GM04504 (cell line): Measurements from ENCODE around the gene TINAG.
"Not testable (repeated sequence)": the region's sequence is repeated elsewhere in the genome, so short reads cannot be mapped to it uniquely, and the experiment has no call there.

Source experiments
- DNase-seq: peaks from one replicate; pipeline ENCODE4 v3.0.0-alpha.2; 2012; ENCODE audit warnings: low read depth

Gene TINAG

DNA sequence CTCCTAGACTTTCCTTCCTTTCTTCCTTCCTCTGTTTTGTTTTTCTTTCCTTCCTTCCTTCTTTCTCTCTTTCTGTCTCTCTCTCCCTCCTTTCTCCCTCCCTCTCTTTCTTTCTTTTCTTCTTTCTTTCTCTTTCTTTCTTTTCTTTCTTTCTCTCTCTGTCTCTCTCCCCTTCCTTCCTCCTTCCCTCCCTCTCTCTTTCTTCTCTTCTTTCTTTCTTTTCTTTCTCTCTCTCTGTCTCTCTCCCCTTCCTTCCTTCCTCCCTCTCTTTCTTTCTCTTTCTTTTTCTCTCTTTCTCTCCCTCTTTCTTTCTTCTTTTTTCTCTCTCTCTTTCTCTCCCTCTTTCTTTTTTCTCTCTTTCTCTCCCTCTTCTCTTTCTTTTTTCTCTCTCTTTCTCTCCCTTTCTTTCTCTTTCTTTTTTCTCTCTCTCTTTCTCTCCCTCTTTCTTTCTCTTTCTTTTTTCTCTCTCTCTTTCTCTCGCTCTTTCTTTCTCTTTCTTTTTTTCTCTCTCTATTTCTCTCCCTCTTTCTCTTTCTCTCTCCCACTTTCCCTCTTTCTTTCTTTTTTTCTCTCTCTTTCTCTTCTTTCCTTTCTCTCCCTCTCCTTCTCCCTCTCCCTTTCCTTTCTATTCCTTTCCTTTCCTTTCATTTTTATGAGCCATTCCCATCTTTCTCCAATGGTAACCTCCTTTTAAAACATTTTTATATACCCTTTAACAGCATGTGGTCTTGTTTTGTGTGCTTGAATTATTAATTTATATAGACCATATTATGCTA lies 2.3 kb downstream of the TINAG start:
- DNase-seq = no peak

DNA sequence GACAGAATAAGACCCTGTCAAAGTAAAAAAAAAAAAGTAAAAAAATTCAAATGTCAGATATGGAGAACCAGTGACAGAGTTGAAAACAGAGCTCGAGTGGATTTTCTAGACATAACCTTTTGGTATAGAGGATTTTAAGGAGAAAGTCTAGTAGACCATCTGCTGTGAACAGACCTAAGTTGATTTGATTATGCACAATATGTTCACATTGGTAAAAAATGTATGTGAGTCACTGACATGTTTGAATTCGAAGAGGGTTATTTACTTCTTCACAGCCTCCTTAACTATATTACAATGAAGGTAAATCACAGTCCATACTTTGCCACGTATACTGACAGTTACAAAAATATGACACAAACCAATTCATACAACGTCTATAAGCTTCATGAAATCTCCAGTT lies 7.4 kb downstream of the TINAG start:
- no peak for DNase-seq

DNA sequence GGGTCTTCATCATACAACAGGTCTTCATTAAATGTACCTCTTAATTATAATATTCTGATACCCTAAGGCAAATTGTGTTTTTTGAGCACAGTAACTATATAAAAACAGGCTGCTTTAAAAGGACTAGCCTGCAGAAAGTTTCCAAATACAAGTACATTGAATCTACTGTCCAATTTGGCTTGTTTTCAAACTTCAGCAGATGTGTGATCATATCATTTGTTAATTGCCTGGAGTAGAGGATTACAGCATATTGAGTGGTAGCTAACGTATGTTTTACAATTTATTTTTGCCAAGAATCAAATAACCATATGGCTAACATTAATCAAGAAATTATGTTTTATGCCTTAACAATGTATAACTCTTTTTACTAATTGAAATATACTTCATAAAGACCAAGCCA lies 12.6 kb downstream of the TINAG start:
- DNase-seq = no peak

DNA sequence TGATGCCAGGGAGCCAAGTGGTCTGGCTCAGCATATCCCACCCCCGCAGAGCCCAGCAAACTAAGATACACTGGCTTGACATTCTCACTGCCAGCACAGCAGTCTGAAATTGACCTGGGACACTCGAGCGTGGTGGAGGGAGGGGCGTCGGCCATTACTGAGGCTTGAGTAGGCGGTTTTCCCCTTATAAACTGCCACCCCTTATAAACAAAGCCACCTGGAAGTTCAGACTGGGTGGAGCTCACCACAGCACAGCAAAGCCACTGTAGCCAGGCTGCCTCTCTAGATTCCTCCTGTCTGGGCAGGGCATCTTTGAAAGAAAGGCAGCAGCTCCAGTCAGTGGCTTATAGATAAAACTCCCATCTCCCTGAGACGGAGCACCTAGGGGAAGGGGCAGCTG lies 19.4 kb downstream of the TINAG start:
- DNase-seq = no peak

DNA sequence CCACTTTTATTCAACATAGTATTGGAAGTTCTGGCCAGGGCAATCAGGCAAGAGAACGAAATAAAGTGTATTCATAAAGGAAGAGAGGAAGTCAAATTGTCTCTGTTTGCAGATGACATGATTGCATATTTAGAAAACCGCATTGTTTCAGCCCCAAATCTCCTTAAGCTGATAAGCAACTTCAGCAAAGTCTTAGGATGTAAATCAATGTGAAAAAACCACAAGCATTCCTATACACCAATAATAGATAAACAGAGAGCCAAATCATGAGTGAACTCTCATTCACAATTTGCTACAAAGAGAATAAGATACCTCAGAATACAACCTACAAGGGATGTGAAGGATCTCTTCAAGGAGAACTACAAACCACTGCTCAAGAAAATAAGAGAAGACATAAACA lies 23.3 kb downstream of the TINAG start:
- DNase-seq = not testable (repeated sequence)

DNA sequence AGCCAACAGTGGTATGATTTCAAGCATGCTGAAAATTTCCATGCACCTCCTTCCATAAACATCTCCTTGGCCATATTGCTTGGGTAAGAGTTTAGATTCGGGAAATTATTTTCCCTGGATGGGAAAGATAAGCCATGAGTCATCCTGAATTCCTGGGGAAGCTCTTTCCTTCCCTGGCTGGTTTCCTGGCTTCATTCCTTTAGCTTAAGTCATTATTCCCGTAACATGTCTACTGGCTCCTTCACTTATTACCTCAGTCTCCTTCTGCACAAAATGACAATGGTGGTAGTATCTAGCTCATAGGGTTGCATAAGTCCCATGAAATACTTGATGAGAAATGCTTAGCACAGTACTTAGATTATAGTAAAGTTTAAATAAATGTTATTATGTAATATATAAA lies 27.6 kb downstream of the TINAG start:
- DNase-seq = peak; percentile 90

DNA sequence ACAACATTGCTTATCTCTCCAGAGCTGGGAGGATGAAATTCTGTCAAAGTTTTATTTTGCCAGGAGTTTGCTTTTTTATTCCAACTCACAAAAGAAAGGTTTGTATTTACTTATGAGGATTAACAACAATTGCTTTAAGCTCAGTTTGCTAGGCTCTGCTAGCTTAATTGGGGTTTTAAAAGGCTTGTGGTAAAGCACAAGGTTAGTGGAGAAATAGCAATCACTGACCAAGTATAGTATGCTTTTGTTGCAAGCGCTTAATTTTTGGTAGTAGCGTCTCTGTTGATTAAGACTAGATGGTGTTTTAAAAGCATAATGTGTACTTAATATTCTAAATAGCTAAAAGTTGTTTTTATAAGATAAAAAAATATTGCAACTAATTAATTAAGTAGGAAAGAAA lies 45.7 kb downstream of the TINAG start:
- DNase-seq = no peak

DNA sequence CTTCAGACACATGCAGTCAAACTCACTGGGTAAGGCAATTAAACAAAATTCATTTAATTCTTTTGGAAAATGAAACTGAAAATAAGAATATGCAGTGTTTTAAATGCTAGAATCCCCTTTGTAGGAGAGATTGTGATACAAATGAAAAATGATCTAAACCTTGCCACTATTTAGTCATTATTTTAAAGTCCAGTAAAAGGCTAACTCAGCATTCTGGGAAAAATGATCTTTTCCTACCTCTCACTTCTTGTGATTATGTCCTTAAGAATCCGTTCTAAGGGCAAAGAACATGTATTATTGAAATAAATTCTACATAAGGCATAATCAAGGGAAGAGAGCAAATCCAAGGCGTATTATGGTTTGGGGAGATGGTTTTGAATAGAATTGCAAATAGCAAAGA lies 46.4 kb downstream of the TINAG start:
- DNase-seq = no peak

DNA sequence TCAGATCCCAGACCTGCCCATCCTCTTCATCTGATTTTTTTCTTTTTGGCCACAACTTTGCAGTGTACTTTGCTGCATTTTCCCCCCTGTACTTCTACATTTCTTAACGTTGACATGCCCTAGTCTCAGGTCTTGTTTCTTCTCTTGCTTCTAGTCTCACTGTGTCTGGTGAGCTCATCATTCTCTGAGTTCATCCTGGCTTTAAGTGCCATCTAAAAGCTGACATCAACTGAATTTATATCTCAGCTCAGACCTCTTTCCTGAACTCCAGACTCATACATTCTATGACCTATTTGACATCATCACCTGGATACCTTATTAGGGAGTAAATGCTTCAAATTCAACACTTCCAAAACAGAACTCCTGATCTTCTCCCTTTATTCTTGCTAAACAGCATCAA lies 48.9 kb downstream of the TINAG start:
- DNase-seq = no peak

DNA sequence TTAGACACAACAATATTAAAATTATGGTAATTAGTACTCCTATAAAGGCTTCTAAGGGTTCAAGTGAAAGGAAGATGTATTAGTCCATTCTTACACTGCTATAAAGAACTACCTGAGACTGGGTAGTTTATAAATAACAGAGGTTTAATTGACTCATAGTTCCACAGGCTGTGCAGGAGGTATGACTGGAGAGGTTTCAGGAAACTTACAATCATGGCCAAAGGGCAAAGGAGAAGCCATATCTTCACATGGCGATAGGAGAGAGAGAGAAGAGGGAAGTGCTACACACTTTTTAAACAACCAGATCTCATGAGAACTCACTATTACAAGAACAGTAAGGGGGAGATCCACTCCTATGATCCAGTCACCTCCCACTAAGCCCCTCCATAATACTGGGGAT lies 52.9 kb downstream of the TINAG start:
- DNase-seq = no peak

DNA sequence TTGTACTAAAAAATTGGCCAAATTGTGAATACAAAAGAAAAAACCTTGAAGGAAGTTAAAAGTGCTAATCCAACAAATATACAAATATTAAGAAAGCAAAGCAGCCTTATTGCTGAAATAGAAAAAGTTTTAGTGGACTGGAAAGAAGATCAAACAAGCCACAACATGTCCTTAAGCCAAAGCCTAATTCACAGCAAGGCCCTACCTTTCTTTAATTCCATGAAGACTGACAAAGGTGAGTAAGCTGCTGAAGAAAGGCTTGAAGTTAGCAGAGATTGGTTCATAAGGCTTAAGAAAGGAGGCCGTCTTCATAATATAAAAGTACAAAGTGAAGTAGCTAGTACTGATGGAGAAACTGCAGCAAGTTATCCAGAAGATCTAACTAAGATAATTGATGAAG lies 53.5 kb downstream of the TINAG start:
- DNase-seq = no peak

DNA sequence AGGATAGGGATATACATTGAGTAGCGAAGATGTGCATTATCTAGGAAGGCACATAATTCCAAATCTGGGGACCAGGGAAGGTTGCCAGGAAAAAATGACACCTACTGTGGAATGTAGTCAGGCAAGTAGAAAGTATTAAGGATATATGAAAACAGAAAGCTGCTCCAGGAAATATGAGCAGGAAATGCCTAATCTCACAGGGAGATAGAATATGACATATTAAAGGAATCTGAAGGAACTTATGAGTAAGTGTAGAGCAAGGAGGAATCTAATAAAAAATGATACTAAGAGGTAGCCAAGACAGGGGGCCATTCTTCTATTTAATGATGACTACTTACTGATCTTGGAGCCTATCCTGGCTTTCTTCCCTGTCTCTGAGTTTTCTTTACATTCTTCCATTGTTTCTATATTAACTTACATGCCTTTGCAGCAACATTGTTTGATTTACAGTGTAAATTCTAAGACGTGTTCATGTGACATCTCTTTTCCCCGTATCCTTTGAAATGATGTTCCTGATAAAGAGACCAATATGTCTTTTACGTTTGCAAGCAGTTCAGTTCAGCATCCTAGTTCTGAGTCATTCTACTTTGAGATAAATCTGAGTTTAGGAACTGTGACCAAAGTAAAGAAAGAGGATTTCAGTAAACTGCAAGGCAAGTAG lies 58.6 kb downstream of the TINAG start:
- no peak for DNase-seq

DNA sequence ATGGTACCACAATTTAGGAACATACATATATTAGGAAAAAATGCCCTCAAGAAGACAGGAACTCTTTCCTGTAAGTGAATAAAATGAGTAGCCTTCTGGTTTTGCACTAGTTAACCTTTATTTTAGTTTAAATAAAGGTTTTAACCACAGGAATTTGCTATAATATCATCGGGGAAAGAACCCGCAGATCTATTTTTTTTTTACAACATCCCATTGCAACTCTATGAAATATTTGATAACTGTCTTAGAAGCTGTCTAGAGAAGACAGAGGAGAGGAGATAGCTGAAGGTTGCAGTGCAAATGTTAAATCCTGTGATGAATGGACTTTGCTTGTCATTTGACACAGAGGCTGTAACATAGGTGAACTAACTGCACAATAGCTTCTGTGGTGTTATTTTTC lies 69.5 kb downstream of the TINAG start:
- DNase-seq = no peak

DNA sequence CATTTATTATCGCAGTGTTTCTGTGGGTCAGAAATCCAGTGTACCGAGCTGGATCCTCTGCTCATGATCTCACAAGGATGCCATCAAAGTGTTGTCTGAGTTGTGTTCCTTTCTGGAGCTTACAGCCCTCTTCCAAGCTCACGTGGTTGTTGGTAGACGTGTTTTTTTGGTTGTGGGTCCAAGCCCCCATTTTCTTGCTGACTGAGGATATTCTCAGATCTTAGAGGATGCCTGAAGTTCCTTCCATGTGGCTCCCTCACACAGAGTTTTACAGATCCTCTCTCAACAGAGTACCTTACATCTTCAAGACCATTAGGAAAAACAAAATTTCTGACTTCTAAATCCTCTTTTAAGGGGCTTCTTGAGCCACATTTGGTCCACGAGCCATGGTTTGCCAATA lies 78.1 kb downstream of the TINAG start:
- DNase-seq = no peak

DNA sequence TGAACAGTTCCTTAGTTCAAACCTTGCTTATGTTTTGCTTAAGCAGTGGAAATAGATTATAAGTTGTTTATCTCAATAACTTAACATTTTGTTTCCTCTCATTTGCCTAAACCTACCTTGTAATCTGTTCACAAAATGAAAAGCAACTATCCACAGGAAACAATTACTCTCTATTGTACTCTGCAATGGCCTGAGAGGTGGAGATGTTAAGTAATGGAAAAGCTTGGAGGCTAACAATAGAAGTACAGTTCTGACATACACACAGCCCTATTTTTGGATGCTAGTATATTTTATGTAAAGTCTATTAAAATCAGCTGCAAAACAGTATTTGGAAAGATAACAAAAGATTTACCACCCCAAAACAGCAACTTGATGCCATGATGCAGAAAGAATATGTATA lies 82.1 kb downstream of the TINAG start:
- DNase-seq = no peak

DNA sequence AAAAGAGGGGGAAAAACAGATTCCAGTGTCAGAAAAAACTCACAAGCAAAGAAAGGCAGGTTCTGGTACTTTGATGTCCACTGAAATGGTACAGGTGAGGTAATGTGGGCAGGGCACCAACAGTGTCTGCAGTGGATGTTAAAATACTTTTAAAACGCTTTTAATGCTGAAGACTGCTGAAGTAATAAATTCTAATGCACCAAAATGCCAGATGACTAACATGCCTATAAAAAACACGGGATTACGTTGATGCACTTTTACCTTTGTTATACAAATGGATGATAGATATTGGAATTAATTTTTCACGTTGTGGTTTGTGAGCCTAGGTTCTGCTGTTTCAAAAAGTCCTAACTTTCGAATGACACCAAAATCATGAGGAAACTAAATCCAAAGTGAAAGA lies 83.3 kb downstream of the TINAG start:
- no peak for DNase-seq

DNA sequence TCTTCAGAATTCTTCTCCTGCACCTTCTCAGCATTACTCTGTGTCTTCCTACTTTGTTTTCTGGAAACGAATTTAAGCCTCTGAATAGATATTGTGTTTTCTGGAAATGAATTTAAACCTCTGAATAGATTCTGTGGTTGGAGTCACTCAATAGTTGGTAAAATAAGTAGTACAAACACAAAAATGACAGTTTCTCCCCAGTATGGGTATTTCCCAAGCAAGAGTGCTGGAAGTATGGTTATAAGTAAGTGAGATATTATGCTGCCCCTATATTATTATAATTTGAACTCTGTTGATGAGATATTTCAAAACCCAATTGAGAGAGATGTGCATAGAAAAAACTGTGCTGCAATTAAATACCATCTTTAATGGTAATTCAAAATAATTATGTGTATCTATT lies 94.9 kb downstream of the TINAG start:
- no peak for DNase-seq

DNA sequence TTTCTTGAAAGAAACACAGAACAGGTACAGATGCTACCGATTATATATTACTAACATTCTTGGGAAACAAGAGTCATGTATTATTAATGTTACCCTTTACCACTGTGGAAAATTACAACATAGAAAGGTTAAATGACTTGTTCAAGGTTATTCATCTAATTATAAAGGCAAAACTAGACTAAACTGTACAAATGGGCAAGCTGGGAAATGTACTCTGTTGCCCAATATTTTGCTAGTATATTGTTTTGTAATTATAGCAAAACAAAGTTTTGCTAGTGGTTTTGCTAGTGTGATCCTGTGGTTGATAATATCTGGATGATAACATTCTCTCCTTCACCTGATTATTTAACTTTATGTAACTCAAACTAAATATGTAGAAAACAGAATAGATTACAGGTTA lies 96.5 kb downstream of the TINAG start:
- no peak for DNase-seq

DNA sequence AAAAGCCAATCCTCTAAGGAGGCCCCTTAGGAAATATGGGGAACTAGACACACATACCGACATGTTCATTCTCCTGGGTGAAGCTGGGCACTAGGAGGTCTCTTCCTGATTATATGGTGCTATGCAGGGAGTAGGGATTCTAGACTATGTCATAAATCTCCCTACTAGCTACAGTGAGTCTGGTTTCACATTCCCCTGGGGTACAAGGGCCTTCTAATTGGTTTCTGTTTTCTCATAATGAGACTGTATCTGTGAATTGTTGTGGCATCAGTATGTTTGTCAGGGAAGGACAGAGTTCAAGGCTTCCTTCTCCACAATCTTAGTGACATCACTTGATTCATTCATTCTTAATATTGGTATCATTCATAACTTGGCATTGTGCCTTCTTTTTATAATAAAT lies 103.5 kb downstream of the TINAG start:
- DNase-seq = no peak

DNA sequence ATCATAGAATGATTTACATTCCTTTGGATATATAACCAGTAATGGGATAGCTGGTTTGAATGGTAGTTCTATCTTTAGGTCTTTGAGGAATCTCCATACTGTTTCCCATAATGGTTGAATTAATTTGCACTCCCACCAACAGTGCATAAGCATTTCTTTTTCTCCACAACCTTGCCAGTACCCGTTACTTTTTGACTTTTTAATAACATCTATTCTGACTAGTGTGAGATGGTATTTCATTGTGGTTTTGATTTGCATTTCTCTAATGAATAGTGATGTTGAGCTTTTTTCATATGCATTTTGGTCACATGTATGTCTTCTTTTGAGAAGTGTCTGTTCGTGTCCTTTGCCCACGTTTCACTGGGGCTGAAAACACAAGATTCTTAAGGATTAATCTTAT lies 107.3 kb downstream of the TINAG start:
- DNase-seq = no peak

DNA sequence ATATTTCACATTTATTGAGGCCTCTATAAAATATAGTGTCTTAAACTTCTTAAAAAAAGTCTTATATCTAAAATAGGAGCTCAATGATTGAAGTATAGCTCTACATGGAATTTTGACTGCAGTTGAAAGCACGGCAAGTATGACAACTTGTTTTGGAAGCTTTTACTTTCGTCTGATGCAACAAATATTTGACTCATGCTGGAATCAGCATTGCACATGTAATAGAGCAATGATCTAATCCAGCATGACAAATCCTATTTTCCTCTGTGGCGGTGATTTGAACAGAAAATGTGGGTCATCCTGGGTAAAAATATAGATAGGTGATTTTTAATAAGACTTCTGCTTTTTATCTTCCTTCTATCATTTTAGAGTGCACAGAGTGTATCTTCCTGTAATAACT lies 111.6 kb downstream of the TINAG start:
- peak; percentile 73 for DNase-seq

DNA sequence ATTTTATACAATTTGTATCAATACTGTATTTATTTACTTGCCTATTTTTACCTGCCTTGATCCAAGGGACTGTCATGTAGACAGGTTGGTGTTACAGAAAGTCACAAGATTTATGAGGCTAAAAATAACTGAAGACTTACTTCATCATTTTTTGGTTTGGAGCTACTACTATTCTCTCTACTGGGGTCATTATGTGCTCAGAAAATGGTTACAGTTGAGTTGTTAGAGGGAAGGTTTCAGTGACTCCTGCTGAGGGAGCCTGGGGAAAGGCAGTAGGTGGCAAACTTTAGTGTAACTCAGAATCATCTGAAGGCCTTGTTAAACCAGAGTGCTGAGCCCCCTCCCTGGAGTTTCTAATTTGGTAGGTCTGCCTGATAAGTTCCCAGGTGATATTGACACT lies 118.8 kb downstream of the TINAG start:
- DNase-seq = no peak

DNA sequence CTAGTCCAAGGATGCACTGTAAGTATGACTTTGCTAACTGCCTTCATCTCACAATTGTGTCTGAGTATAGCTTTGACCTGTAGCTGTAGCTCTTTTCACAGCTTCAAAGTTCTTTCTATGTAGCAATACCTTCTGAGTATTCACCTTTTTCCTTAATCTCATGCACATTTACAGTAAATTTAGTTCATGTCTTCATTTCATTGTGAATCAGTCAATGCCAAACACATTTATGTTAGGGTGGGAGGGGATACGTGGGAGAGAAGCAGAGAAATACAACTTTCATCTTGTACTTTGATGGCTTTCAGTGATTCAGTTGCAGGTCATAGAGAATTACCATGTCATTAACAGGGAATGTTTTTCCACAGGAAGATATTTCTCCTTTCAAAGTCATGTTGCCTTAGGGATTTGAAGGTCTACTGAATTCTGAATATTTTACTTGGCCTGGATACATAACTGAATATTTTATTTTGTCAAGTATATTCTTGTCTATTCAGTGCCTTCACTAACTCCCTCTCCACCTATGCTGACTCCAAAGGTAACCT lies 119.2 kb downstream of the TINAG start:
- no peak for DNase-seq

DNA sequence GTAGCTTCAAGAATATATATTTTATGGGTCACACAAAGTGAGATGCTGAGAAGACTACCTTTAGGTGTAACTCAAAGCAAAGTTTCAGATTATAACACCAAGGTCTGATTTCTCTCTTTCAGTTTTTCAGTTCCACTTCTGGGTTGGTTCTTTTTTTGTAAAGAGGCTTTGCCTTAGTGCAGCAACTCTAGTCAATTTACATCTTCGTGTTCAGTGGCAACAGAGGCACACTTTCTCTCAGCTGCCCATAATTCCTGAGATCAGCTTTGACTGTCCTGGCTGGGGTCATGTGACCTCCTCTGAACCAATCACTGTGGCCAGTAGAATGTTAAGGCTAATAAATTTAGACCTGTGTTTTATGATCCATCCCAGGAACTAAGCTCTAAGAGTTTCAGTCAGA lies 120.2 kb downstream of the TINAG start:
- DNase-seq = no peak
